Nephron progenitor cell (in vitro differentiated cells): ENCODE data around the gene IPO9.
"Not testable (repeated sequence)": the region's sequence is repeated elsewhere in the genome, so short reads cannot be mapped to it uniquely, and the experiment has no call there.

Experiments
- DNase-seq: peaks from one replicate; pipeline ENCODE4 v3.0.0; 2021
- H3K27ac Mint-ChIP-seq: 2 replicates; pipeline ENCODE4 v1.8.0; 2021; ENCODE audit warnings: mild to moderate bottlenecking, moderate library complexity, mixed read lengths
- H3K27me3 Mint-ChIP-seq: 2 replicates; pipeline ENCODE4 v1.8.0; 2021; ENCODE audit warnings: mild to moderate bottlenecking, low read depth, mixed read lengths; ENCODE audit not compliant: poor library complexity
- H3K36me3 Mint-ChIP-seq: 2 replicates; pipeline ENCODE4 v1.8.0; 2021; ENCODE audit warnings: low read depth, mixed read lengths
- H3K4me1 Mint-ChIP-seq: 2 replicates; pipeline ENCODE4 v1.8.0; 2021; ENCODE audit warnings: mixed read lengths
- H3K4me3 Mint-ChIP-seq: 2 replicates; pipeline ENCODE4 v1.8.0; 2021; ENCODE audit warnings: mild to moderate bottlenecking, moderate library complexity, mixed read lengths
- H3K9me3 Mint-ChIP-seq: 2 replicates; pipeline ENCODE4 v1.8.0; 2021; ENCODE audit warnings: mild to moderate bottlenecking, moderate library complexity, mixed read lengths
- TF ChIP-seq, protein P1 (sequence below): fragments of 200-600 bp; sonication (generic); IDR thresholded peaks from 2 replicates; pipeline ENCODE4 v1.5.0; 2021; ENCODE audit warnings: antibody characterized with exemption

Gene IPO9

DNA sequence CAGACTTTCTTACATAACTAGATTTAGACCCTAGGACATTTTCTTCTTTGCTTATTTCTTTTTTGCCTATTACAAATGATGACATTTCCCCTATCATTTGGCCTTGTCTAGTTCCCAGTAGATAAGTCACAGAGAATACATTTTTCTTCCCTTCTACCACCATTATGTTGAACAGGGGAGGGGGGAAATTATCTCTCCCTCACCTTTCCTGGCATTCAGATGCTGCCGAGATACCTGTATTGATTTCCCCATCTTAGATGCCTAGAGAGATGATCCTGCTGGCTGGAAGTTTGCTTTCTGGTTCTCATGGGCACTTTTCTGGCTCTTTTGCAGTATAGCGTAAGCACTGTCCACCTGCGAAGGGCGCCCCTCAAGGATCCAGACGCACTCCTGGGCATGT is 5.7 kb downstream of the IPO9 start:
- Mint-ChIP-seq H3K36me3 (peaks cover 48% of the 10 kb centered on the region), H3K4me1 (peaks cover 56% of the 10 kb centered on the region), H3K27me3 (peaks cover 7% of the 10 kb centered on the region), H3K27ac (peak overlapping the region; percentile 41), H3K4me3 (no peak overlapping the region), H3K9me3 (no peaks in the 10 kb centered on the region)
- DNase-seq, result no peak
- TF ChIP-seq, protein P1, sequence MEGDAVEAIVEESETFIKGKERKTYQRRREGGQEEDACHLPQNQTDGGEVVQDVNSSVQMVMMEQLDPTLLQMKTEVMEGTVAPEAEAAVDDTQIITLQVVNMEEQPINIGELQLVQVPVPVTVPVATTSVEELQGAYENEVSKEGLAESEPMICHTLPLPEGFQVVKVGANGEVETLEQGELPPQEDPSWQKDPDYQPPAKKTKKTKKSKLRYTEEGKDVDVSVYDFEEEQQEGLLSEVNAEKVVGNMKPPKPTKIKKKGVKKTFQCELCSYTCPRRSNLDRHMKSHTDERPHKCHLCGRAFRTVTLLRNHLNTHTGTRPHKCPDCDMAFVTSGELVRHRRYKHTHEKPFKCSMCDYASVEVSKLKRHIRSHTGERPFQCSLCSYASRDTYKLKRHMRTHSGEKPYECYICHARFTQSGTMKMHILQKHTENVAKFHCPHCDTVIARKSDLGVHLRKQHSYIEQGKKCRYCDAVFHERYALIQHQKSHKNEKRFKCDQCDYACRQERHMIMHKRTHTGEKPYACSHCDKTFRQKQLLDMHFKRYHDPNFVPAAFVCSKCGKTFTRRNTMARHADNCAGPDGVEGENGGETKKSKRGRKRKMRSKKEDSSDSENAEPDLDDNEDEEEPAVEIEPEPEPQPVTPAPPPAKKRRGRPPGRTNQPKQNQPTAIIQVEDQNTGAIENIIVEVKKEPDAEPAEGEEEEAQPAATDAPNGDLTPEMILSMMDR, result no peak

DNA sequence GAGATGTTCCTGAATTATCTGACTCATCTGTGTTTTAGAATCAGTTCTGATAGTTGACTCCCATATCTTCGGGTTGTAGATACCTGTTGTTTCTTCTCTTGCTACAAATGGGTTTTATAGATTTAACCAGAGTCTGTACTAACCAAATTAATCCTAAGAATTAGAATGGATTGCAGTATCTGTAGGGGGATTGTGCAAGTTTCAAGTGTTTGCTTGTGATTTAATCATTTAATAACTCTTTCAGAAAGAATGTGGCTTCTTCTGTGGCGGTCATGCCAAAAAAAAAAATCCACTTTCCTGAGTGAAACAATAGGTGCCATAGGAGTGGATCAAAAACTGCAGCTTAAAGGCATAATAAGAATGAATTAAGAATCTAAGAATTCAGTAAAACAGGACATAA is 9.4 kb downstream of the IPO9 start:
- peaks cover 4% of the 10 kb centered on the region for H3K27me3 Mint-ChIP-seq
- no peak for DNase-seq
- H3K36me3 Mint-ChIP-seq, result peaks cover 77% of the 10 kb centered on the region
- no peak overlapping the region for H3K27ac Mint-ChIP-seq
- no peak overlapping the region for H3K4me3 Mint-ChIP-seq
- H3K4me1 Mint-ChIP-seq, result peaks cover 36% of the 10 kb centered on the region
- no peaks in the 10 kb centered on the region for H3K9me3 Mint-ChIP-seq
- TF ChIP-seq, protein P1, result no peak

DNA sequence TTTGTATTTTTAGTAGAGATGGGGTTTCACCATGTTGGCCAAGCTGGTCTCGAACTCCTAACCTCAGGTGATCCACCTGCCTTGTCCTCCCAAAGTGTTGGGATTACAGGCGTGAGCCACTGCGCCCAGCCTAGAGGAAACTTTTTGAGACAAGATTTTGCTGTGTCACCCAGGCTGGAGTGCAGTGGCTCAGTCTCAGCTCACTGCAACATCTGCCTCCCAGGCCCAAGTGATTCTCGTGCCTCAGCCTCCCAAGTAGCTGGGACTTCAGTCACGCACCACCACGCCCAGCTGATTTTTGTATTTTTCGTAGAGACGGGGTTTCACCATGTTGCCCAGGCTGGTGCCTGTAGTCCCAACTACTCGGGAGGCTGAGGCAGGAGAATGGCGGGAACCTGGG is 10.1 kb downstream of the IPO9 start:
- Mint-ChIP-seq H3K4me1 (peaks cover 29% of the 10 kb centered on the region), H3K36me3 (peaks cover 76% of the 10 kb centered on the region)
- not testable (repeated sequence) for DNase-seq, H3K27me3 Mint-ChIP-seq, H3K4me3 Mint-ChIP-seq, H3K9me3 Mint-ChIP-seq, H3K27ac Mint-ChIP-seq

DNA sequence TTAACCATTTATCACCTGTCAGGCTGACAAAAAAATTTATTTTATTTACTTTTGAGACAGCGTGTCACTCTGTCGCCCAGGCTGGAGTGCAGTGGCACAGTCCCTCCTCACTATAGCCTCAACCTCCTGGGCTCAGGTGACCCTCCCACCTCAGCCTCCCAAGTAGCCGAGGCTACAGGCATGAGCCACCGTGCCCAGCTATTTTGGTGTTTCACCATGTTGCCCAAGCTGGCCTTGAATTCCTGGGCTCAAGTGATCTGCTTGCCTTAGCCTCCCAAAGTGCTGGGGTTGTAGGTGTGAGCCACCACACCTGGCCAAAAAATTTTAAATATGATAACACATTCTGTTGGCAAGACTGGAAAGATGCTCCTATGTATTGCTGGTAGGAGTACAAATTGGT is 11.1 kb downstream of the IPO9 start:
- peaks cover 4% of the 10 kb centered on the region for H3K27me3 Mint-ChIP-seq
- peaks cover 21% of the 10 kb centered on the region for H3K4me1 Mint-ChIP-seq
- no peak for DNase-seq
- H3K36me3 Mint-ChIP-seq, result peaks cover 66% of the 10 kb centered on the region
- no peak overlapping the region for H3K27ac Mint-ChIP-seq
- no peak overlapping the region for H3K4me3 Mint-ChIP-seq
- no peaks in the 10 kb centered on the region for H3K9me3 Mint-ChIP-seq
- TF ChIP-seq, protein P1, result no peak

DNA sequence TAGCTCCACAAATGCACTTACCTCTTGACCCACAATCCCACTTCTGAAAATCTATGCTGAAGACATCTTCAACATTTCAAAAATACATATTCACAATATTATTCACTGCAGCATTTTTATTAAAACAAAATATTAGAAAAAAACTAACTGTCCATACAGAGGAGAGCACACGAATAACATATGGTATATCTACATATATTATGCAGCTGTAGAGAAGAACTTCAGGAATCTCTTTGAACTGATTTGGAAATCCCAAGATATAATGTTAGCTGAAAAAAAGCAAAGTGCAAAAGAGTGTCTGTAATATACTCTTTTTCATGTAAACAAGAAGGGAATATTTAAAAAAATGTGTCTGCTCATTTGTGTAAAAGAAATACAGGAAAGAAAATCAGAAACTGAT is 11.5 kb downstream of the IPO9 start:
- Mint-ChIP-seq H3K36me3 (peaks cover 62% of the 10 kb centered on the region), H3K4me3 (no peak overlapping the region), H3K9me3 (no peaks in the 10 kb centered on the region), H3K4me1 (peaks cover 17% of the 10 kb centered on the region), H3K27ac (no peak overlapping the region), H3K27me3 (peaks cover 4% of the 10 kb centered on the region)
- no peak for DNase-seq
- TF ChIP-seq, protein P1, result no peak

- Mint-ChIP-seq H3K4me3 (no peak overlapping the region), H3K36me3 (peaks cover 53% of the 10 kb centered on the region), H3K27me3 (peaks cover 4% of the 10 kb centered on the region), H3K9me3 (no peaks in the 10 kb centered on the region), H3K27ac (peak overlapping the region; percentile 9), H3K4me1 (peaks cover 17% of the 10 kb centered on the region)
- no peak for DNase-seq
- TF ChIP-seq, protein P1, result no peak
Measured at GRCh38 chr1:201841265-201841912, 12.4 kb downstream of the IPO9 start.
